Measurements from ENCODE around the gene DHODH.

The DHODH gene

DNA sequence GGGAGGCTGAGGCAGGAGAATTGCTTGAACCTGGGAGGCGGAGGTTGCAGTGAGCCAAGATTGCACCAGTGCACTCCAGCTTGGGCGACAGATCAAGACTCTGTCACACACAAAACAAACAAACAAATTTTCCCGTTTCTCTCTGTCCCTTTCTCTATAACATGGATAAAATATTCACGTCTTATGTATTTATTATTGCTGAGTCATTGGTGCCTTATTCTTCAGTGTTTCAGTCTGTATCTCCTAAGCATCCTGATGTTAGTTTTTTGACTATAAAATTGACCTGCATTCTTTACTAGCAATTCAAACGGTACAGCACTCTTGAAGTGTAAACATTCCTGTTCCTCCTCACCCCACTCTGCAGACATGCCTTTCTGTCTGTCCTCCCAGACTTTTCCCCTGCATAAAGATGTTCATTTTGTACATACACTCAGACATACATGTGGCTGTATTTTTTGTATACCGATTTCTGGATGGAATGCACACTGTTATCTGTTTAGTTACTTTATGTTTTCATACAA is 16.4 kb downstream of the DHODH start:
- TF ChIP-seq, protein P1, sequence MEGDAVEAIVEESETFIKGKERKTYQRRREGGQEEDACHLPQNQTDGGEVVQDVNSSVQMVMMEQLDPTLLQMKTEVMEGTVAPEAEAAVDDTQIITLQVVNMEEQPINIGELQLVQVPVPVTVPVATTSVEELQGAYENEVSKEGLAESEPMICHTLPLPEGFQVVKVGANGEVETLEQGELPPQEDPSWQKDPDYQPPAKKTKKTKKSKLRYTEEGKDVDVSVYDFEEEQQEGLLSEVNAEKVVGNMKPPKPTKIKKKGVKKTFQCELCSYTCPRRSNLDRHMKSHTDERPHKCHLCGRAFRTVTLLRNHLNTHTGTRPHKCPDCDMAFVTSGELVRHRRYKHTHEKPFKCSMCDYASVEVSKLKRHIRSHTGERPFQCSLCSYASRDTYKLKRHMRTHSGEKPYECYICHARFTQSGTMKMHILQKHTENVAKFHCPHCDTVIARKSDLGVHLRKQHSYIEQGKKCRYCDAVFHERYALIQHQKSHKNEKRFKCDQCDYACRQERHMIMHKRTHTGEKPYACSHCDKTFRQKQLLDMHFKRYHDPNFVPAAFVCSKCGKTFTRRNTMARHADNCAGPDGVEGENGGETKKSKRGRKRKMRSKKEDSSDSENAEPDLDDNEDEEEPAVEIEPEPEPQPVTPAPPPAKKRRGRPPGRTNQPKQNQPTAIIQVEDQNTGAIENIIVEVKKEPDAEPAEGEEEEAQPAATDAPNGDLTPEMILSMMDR (IDR thresholded peaks at IDR 0.05; ENCODE audit: insufficient read depth, low read depth, low read length, missing control alignments): no peak
- no peak overlapping the region for H3K4me3 ChIP-seq (ENCODE audit: low read depth, low read length)
- DNase-seq (ENCODE audit: low read depth): no peak

DNA sequence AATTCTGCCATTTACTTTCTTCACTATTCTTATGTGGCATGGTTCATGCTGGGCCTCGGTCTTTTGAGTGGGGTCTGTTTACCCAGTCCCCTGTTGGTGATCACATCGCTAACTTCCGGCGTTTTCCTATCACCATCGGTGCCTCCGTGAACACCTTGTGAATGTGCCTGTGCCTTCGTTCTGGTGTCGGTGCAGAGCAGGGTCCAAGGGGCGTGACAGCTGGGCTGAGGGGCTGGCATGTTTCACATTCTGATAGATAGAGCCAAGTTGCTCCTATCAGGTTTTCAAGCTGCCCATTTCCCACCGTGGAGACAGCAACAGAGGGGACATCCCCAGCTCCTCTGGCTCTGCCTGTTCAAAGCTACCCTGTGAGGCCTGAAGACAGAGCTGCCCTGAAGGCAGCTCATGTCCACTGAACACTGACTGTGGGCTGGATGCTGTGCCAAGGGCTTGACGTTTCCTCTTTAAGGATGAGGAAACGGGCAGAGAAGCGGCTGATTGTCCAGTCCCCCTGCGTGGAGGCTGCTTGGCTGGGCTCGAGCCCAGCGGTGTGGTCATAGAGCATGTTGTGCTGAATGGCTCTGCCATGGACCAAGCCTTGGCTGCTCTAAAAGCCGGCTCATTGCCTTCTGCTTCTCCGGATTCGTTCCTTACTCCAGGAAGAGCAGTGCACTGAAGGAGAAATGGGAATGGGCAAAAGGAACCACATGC is 17.0 kb downstream of the DHODH start:
- no peak overlapping the region for H3K4me3 ChIP-seq (ENCODE audit: low read depth, low read length)
- TF ChIP-seq, protein P1 (IDR thresholded peaks at IDR 0.05; ENCODE audit: insufficient read depth, low read depth, low read length, missing control alignments): no peak
- DNase-seq (ENCODE audit: low read depth): no peak

DNA sequence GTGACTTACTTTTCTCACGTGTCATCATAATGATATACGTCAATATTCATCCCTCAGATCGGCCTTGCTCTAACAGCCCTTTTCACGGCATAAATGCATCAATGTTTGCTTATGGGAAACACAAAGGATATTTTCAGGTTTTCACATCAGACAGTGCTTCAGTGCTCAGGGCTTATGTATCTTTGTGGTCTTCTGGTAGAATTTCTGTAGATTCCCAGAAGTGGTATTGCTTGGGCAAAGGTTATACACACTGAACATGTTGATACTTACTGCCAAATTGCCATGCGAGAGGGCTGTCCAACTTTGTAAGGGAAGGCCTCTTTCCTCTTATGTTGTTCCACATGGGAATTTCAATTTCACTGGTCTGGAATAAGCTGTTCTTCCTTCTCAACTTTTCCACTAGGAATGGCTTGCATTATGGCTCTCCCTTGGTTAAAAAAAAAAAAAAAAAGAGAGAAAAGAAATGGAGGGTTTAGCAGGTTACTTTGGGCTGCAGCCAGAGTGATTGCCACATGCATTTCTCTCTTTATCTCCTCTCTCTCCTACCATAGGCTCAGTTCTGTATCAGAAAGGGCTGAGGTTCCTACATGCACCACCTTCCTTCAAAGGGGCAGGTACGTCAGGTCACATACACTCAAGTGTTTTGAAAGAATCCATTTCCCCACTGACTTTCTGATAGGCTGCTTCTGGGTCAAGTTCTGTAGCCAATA is 19.3 kb downstream of the DHODH start:
- TF ChIP-seq, protein P1 (IDR thresholded peaks at IDR 0.05; ENCODE audit: insufficient read depth, low read depth, low read length, missing control alignments): no peak
- H3K4me3 ChIP-seq (ENCODE audit: low read depth, low read length): no peak overlapping the region
- no peak for DNase-seq (ENCODE audit: low read depth)

DNA sequence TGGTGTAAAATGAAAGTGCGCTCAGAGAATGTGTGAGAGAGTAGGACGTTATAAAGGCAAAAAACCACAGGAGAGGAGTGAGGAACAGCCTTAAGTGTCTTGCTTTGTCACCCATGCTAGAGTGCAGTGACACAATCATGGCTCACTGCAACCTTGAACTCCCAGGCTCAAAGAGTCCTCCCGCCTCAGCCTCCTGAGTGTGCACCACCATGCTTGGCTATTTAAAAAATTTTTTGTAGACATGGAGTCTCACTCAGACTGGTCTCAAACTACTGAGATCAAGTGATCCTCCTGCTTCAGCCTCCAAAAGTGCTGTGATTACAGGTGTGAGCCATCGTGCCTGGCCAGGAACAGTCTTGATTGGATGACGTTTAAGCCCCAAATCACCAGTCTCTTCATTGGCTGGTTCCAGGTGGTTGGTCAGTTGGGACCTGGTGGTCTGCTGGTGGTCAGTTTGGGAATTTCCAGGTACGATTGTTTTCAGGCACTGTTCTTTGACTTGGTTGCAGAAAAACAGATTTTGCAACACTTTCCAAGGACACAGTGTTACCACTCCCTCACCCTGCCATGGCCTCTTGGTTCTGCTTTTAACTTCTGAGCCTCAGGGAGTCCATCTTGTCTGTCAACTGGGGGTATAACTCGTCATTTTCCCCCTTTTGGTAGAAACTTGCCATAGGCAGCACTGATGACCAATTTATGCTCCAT is 21.2 kb downstream of the DHODH start:
- H3K4me3 ChIP-seq (ENCODE audit: low read depth, low read length): no peak overlapping the region
- no peak for DNase-seq (ENCODE audit: low read depth)
- TF ChIP-seq, protein P1 (IDR thresholded peaks at IDR 0.05; ENCODE audit: insufficient read depth, low read depth, low read length, missing control alignments): no peak

DNA sequence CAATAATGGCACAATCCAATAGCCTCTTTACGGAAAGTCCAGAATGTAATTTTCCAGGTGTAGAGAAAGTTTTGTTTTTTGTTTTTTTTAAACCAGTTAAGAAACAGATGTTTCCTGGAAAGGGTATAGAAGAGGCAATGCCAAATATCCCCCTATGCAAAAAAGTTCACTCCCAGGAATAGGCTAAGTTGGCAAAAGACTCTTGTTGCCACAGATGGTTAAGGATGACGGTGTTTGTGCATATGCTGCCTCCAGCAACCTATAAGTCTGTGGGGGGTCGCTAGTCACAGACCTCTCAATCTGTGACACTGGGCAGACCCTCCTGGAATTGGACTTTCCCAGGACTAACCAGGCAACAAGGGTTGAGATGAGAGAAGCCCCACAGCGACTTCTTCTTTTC is 24.9 kb downstream of the DHODH start:
- H3K4me3 ChIP-seq (ENCODE audit: low read depth, low read length): no peak overlapping the region
- TF ChIP-seq, protein P1 (IDR thresholded peaks at IDR 0.05; ENCODE audit: insufficient read depth, low read depth, low read length, missing control alignments): no peak
- no peak for DNase-seq (ENCODE audit: low read depth)

DNA sequence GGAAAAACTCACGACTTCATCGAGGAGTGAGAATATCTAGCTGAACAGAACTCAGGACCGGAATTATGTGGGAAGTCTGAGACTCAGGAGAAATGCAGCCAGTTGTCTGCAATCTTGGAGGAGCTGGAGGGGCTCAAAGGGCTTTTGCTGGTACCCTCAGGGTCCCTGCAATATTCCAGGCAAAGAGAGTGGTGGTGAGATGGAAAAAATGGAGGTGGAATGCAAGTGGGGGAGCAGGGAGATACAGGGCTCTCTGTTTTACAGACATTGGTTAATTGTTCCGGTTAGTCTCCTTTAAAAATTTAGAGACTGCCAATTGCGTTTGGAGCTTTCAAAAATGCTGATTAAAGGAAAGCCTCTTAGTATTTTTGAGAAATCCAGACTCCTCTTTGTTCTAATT is 27.6 kb downstream of the DHODH start:
- TF ChIP-seq, protein P1 (IDR thresholded peaks at IDR 0.05; ENCODE audit: insufficient read depth, low read depth, low read length, missing control alignments): no peak
- H3K4me3 ChIP-seq (ENCODE audit: low read depth, low read length): no peak overlapping the region
- no peak for DNase-seq (ENCODE audit: low read depth)

All from GM12865 (cell line).